HG03558 (cell line): ENCODE results near the gene USE1.

Source experiments
- ATAC-seq: cut with Tn5 transposase; IDR thresholded peaks from one replicate; pipeline ENCODE4 v1.9.1; 2021; ENCODE audit warnings: moderate number of reproducible peaks; ENCODE audit not compliant: unreplicated experiment; ENCODE audit errors: extremely low read depth

The USE1 gene

GRCh38 chr19:17235300-17235970, 20.3 kb downstream of the USE1 start:
- no peak for ATAC-seq

- ATAC-seq, result no peak
These were observed 21.0 kb downstream of the USE1 start for GRCh38 chr19:17235971-17236777.

GRCh38 chr19:17236811-17237543, 21.8 kb downstream of the USE1 start:
- ATAC-seq, result no peak

DNA sequence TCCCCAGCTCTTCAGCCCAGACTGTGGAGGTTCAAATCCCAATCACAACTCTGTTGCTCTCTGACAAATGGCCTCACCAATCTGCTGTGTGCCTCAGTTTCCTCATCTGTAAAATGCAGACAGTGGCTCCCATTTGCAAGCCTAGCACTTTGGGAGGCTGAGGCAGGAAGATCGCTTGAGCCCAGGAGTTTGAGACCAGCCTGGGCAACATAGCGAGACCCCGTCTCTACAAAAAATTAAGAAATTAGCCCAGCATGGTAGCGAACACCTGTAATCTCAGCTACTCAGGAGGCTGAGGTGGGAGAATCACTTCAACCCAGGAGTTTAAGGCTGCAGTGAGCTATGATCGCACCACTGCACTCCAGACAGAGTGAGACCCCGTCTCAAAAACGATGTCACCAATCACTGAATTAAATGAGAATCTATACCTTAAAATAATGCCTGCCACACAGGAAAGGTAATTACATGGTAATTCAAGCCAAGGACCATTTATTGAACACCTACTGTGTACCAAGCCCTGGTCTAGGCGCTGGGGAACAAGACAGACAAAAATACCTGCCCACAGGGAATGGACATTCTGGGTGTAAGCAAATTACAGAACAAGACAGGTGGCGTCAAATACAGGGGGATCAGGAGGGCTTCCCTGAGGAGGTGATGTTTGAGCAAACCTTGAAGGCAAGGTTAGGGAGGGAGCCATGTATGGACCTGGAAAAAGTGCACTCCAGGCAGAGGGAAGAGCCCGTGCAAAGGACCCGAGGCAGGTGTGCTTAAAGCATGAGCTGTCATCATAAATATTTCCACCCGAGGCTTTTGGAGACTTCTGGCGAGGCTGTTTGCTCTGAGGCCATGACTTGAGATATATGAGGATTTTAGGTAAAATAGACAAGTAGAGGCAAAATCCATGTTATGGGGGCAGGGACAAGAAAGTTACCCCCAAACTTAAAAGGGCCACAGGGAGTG, 22.9 kb downstream of the USE1 start:
- ATAC-seq, result no peak

GRCh38 chr19:17240062-17240752, 25.1 kb downstream of the USE1 start:
- no peak for ATAC-seq

DNA sequence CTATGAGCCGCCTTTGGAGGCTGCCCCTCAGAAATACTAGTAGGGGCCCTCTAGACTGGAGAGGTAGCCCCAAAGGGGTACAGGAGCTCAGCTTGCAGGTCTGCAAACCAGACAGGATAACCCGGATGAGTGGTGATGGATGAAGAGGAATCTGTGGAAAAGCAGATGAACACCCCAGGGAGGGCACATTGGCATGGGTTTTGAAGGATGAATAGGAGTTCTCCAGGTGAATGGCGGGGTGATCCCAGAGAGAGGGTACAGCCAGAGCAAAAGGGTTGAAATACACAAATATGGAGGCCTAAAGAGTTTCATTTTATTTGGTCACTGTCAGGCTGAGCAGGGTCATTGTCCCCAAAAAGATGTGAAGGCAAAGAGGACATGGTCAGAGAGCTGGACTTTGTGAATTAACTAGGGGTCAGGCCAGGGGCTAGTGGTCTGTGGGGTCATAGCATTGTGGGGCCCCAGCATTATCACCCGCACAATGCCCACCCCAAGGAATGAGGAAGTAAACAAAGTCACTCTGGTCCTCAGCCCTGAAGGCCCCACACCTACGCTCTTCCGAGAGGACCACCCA, 25.8 kb downstream of the USE1 start:
- ATAC-seq, result no peak

DNA sequence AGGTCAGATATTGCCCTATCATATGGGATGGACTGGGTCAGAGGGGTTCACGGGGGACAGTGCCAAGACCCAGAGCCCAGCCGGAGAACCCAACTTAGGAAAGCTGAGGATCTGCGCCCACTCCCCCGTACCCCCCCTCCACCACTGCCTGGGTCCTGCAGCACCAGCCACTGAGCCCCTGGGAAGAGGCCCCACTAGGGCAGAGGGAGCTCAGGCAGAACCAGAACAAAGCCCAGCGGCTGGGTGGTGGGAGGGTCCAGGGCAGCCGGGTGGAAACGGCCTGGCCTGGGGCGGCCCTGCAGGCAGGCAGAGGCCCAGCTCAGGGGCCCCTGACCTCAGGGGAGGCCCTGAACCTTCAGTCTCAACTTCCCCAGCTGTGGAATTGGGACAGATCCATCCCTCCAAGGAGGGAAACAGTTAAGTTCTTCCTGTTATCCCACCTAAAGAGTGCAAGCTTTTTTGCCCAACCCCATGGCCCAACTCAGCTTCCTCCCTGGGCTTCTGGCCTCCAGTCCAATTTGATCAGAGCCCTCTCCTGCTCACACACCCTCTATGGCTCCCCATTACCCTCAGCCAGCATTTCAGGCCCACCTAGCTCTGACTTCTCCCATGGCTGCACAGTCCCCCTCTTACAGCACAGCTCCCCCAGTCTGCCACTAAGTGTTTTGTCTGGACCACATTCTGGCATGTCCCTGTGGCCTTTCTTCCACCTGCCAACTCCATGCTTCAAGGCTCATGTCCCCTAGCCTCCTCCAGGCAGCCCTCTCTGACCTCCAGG, 27.5 kb downstream of the USE1 start:
- no peak for ATAC-seq

- ATAC-seq, result no peak
These were observed 28.2 kb downstream of the USE1 start for GRCh38 chr19:17243211-17243829.

DNA sequence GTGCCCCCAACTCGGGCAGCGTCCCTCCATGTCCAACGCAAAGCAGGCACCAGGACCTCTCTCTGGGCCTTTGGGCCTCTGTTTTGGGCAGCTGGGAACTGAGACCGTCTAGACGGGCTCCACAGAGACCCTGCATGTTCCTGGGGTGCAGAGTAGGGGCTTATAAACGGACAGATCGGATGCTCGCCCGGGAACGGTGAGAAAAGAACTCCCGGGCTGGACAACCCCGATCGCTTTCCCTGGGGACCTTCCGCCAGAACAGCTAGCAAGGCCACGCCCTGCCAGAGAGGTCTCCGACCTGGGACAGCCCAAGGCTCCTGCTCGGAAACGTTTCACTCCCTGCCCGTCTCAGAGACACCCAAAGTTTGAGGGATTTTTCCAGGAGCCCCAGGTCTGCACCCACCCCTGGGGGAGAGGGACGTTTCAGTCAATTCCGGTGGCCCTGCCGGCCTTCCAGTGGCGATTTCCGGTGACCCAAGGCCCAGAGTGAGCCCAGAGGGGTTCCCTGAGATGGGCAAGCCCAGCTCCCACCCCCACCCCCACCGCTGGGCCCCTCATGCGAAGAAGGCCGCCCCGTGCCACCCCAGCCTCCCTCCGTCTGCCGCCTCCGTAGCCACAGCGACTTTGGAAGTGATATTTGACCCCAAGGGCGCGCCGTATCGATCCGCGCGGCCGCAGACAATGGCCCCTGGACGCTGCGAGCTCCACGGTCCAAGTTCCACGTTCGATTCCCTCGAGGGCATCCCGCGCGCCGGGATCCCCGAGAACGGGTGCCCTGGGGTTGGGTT, 28.9 kb downstream of the USE1 start:
- ATAC-seq, result no peak

- no peak for ATAC-seq
These were observed 29.7 kb downstream of the USE1 start for GRCh38 chr19:17244618-17245534.

DNA sequence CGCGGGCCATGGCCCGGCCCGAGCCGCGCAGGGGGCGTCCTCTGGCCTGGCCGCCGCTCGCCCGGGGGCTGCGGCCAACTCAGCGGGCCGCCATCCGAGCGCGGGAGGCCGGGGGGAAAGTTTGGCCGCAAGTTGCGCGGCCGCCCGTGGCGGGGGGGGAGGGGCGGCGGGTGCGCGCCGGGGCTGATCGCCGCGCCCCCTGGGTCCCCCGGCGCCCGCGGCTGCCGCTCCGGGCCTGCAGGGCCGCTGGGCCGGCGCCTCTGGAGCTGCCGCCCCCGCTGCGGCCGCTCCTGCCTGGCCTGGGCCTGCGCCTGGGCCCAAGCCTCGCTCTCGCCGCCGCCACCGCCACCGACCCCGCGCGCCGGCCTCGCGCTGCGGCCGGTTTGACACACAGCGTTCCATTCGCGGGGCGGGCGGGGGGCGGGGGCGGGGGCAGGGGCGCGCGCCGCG, 30.4 kb downstream of the USE1 start, which contains the start of gene NR2F6:
Gene NR2F6 (minus strand): TSS at position 385 of the 450 bp plus-strand sequence. CDS start 699 bp downstream, outside the sequence.
- no peak for ATAC-seq

DNA sequence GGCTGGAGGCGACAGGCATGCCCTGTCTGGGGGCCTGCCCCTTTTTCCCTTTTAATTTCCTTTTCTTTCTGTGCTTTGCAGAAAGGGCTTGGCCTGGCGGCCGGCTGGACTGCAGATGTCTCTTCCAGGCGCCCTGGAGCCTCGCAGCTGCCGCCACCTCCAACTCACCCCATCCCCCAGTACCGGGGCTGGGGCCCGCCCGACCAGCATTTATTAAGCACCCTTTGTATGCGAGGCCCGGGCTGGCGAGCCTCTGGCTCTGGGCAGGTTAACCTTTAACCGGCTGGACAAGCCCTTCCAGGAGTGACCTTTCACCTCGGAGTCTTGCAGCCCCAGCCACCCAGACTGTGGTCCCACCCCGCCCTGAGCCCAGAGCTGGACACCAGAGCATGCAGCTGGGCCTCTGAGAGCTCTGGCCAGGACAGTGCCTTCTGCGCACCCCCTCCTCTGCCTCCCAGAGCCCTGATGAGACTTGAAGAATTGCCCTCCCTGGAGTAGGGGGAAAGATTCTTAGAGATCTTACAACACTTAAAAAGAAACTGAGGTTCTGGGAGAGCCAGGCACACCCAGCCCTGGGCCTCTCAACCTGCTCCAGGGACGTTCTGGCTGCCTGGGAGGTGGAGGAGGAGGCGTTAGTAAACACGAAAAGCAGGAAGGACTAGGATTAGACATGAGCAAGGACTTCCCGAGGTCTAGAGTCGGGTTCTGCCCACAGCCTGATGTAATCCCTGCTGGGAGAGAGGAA, 31.7 kb downstream of the USE1 start:
- ATAC-seq, result no peak

GRCh38 chr19:17248011-17248776, 33.0 kb downstream of the USE1 start:
- ATAC-seq, result no peak

DNA sequence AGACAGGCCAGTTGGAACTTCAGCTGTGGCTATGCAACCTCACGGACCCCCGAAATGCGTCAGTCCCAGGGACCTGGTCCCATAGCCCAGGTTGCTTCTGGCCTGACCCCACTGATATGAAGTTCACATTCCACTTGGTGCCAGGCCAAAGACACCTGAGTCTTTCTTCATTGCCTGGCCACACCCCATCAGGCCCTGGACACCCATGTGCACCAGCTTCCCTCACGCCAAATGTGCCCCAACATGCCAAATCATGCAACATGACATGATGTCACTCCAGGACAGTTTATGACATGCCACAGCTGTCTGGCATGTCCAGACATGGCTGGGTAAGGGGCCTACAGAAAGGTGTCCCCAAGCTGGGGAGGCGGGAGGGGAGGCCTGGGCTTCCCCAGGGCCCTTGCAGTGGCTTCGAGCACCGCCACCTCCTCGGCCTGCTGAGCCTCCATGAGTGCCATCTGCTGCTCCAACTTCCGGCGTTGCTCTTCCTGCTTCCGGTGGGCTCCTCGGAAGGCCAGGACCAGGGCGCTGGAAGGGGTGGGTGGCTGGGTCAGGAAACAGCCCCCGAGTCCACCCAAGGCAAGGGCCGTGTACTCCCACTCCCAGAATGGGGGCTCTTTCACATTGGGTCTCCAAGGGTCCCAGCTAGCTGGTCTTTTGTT, 34.9 kb downstream of the USE1 start:
- no peak for ATAC-seq
